ENCODE results near the gene SIGLEC5. TPM values are rescaled to one million over a fixed set of nuclear protein-coding genes. Genes with fewer than 3 reads are reported as not detected.

SIGLEC5 gene
- total and polyA plus RNA-seq, 2 of the 13 experiments (the other 11 are each of a cell fraction or from before 2014, with no cell fraction given), result not detected

GRCh38 chr19:51607920-51608562, 22.2 kb downstream of the SIGLEC5 start:
- no TSS peak for BruUV-seq (replicated peaks)
- H3K4me1 ChIP-seq (ENCODE audit: insufficient read depth, low read length), result no peaks in the 10 kb centered on the region
- FAIRE-seq, result peak; percentile 28
- intact Hi-C loops (cut with micrococcal nuclease; ENCODE audit: unreplicated experiment), result no loop called here
- no peak overlapping the region for H3K4me2 ChIP-seq (ENCODE audit: low read depth, low read length)
- 22% methylated on average over 12 of the region's 13 CpGs for WGBS (ENCODE audit: low lambda C conversion rate)
- peak; percentile 60 for DNase-seq (ENCODE audit: low spot score)
- POLR2A ChIA-PET, result no interaction called here
- no peaks in the 10 kb centered on the region for H3K9me3 ChIP-seq (ENCODE audit: low read length)
- CTCF ChIA-PET (ENCODE audit: low intra/inter-chr PET ratio, low total read pairs), result interaction anchor here (0.6 to 0.8 kb wide), 2 partner anchors 49 to 202 kb away, joined by 3 read pairs; no protein-coding TSS in a partner anchor
- H3K36me3 ChIP-seq (replicated peaks in 1 of 2; ENCODE audit: control insufficient read depth in 1 of 2, insufficient read depth in 2 of 2, low read length in 2 of 2), result no peaks in the 10 kb centered on the region
- no peak overlapping the region for H2AFZ ChIP-seq (ENCODE audit: low read length)
- H4K20me1 ChIP-seq (ENCODE audit: insufficient read depth, low read length), result no peaks in the 10 kb centered on the region
- H3K4me3 ChIP-seq (replicated peaks in 1 of 3; ENCODE audit: insufficient read depth in 1 of 3, low read depth in 2 of 3, low read length in 3 of 3), result no peak overlapping the region
- H3K9ac ChIP-seq (ENCODE audit: insufficient read depth, low read depth, low read length), result no peak overlapping the region
- ATAC-seq, result peak; percentile 71
- in situ Hi-C loops (cut with HindIII; ENCODE audit: extremely low pct_ligation_motif_present, low pct_unique_long_range_greater_than_20kb), result no loop called here
- H3K79me2 ChIP-seq (ENCODE audit: insufficient read depth, low read length), result no peaks in the 10 kb centered on the region
- no peak overlapping the region for H3K27ac ChIP-seq (ENCODE audit: extremely low read length, insufficient read depth, low read length)
- no peaks in the 10 kb centered on the region for H3K27me3 ChIP-seq (ENCODE audit: control insufficient read depth in 1 of 2, insufficient read depth in 2 of 2, low read length in 2 of 2)
- TF ChIP-seq RFX5 (IDR thresholded peaks at IDR 0.05; ENCODE audit: low read depth, low read length) (no peak), ZNF580 (CRISPR knock-in tag; IDR thresholded peaks at IDR 0.05; ENCODE audit: borderline replicate concordance, low read depth) (peak; percentile 96), RBFOX2 (IDR thresholded peaks at IDR 0.05; ENCODE audit: low read depth, low read length) (no peak), CREB1 (IDR thresholded peaks at IDR 0.05) (no peak), CREB1 (CRISPR knock-in tag; IDR thresholded peaks at IDR 0.05) (no peak), SYNCRIP (IDR thresholded peaks at IDR 0.05; ENCODE audit: insufficient read depth, low read depth, low read length) (no peak), GABPA (IDR thresholded peaks at IDR 0.05; ENCODE audit: low read depth, low read length) (no peak), GABPA (CRISPR knock-in tag; IDR thresholded peaks at IDR 0.05; ENCODE audit: low read depth) (peak; percentile 10; the same call in 1 of the 2 replicates), HNRNPLL (IDR thresholded peaks at IDR 0.05; ENCODE audit: low read depth, low read length, poor library complexity, severe bottlenecking) (no peak), ZNF878 (CRISPR knock-in tag; IDR thresholded peaks at IDR 0.05) (peak; percentile 87), MLLT10 (CRISPR knock-in tag; IDR thresholded peaks at IDR 0.05) (no peak), SMAD1 (CRISPR knock-in tag; IDR thresholded peaks at IDR 0.05; ENCODE audit: borderline replicate concordance, low read depth) (peak; percentile 71; the same call in 1 of the 2 replicates), ZNF543 (CRISPR knock-in tag; IDR thresholded peaks at IDR 0.05) (no peak), ZNF775 (CRISPR knock-in tag; IDR thresholded peaks at IDR 0.05; ENCODE audit: borderline replicate concordance) (no peak), ASH2L (IDR thresholded peaks at IDR 0.05; ENCODE audit: insufficient read length, low read depth, low read length) (no peak)
- TF ChIP-seq, protein P1, sequence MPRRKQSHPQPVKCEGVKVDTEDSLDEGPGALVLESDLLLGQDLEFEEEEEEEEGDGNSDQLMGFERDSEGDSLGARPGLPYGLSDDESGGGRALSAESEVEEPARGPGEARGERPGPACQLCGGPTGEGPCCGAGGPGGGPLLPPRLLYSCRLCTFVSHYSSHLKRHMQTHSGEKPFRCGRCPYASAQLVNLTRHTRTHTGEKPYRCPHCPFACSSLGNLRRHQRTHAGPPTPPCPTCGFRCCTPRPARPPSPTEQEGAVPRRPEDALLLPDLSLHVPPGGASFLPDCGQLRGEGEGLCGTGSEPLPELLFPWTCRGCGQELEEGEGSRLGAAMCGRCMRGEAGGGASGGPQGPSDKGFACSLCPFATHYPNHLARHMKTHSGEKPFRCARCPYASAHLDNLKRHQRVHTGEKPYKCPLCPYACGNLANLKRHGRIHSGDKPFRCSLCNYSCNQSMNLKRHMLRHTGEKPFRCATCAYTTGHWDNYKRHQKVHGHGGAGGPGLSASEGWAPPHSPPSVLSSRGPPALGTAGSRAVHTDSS (CRISPR knock-in tag; conservative IDR thresholded peaks at IDR 0.05), result no peak
- TF ChIP-seq, protein P2, sequence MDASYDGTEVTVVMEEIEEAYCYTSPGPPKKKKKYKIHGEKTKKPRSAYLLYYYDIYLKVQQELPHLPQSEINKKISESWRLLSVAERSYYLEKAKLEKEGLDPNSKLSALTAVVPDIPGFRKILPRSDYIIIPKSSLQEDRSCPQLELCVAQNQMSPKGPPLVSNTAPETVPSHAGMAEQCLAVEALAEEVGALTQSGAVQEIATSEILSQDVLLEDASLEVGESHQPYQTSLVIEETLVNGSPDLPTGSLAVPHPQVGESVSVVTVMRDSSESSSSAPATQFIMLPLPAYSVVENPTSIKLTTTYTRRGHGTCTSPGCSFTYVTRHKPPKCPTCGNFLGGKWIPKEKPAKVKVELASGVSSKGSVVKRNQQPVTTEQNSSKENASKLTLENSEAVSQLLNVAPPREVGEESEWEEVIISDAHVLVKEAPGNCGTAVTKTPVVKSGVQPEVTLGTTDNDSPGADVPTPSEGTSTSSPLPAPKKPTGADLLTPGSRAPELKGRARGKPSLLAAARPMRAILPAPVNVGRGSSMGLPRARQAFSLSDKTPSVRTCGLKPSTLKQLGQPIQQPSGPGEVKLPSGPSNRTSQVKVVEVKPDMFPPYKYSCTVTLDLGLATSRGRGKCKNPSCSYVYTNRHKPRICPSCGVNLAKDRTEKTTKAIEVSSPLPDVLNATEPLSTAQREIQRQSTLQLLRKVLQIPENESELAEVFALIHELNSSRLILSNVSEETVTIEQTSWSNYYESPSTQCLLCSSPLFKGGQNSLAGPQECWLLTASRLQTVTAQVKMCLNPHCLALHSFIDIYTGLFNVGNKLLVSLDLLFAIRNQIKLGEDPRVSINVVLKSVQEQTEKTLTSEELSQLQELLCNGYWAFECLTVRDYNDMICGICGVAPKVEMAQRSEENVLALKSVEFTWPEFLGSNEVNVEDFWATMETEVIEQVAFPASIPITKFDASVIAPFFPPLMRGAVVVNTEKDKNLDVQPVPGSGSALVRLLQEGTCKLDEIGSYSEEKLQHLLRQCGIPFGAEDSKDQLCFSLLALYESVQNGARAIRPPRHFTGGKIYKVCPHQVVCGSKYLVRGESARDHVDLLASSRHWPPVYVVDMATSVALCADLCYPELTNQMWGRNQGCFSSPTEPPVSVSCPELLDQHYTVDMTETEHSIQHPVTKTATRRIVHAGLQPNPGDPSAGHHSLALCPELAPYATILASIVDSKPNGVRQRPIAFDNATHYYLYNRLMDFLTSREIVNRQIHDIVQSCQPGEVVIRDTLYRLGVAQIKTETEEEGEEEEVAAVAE (CRISPR knock-in tag; IDR thresholded peaks at IDR 0.05; ENCODE audit: borderline replicate concordance), result peak; percentile 90
- TF ChIP-seq, protein P3, sequence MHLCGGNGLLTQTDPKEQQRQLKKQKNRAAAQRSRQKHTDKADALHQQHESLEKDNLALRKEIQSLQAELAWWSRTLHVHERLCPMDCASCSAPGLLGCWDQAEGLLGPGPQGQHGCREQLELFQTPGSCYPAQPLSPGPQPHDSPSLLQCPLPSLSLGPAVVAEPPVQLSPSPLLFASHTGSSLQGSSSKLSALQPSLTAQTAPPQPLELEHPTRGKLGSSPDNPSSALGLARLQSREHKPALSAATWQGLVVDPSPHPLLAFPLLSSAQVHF (CRISPR knock-in tag; IDR thresholded peaks at IDR 0.05), result peak; percentile 85
